HepG2 (cell line): ENCODE results near the gene NR2F1-AS1. TPM values are rescaled to one million over a fixed set of nuclear protein-coding genes. Genes with fewer than 3 reads are reported as not detected.

ENCODE experiments used
- ATAC-seq: fragments of 200-7000 bp; cut with Tn5 transposase; 3 replicates; pipeline ENCODE4 v1.9.1; 2020; ENCODE audit warnings: mild to moderate bottlenecking, moderate library complexity
- BruUV-seq: library from RNA; stranded (reverse); fragments of 400-500 nt; replicated peaks from 2 replicates; lab custom pipeline; 2021; lab: Mats Ljungman, UMichigan
- CTCF ChIA-PET: fragments of 300-600 bp; formaldehyde crosslinking; extraction: SDS; loops from one replicate; lab custom pipeline; 2021; ENCODE audit warnings: low total read pairs, inconsistent platforms, low intra/inter-chr PET ratio; lab: Yijun Ruan, JAX
- POLR2A ChIA-PET: fragments of 350-600 bp; sonication (Branson Sonifier 250); formaldehyde crosslinking; loops from one replicate; lab custom pipeline; 2020; ENCODE audit warnings: antibody characterized with exemption, inconsistent platforms; lab: Yijun Ruan, JAX
- DNase-seq: peaks from one replicate; pipeline ENCODE4 v3.0.0-alpha.2; 2015; ENCODE audit warnings: low spot score
- FAIRE-seq: peaks from 3 replicates; lab custom pipeline; 2011; peaks lifted over from hg19 to GRCh38; lab: Jason Lieb, UNC
- H2AFZ ChIP-seq: one replicate; pipeline ENCODE4 v1.6.1; 2011; ENCODE audit warnings: low read length, inconsistent platforms
- H3K27ac ChIP-seq: fragments of 300-600 bp; 3 replicates; pipeline ENCODE4 v1.8.0; 2011; ENCODE audit warnings: mixed run types, mild to moderate bottlenecking, mixed read lengths, low read length, inconsistent platforms; ENCODE audit not compliant: insufficient read depth; ENCODE audit errors: extremely low read length
- H3K27me3 ChIP-seq, 2 experiments: fragments of 200-600 bp in 1 of 2; 2 replicates in 1 of 2; 3 replicates in 1 of 2; pipeline versions ENCODE4 v1.6.0 to v1.8.0; 2011; ENCODE audit warnings: low read length in 2 of 2, mild to moderate bottlenecking in 2 of 2, moderate library complexity in 2 of 2, inconsistent platforms in 1 of 2; ENCODE audit not compliant: insufficient read depth in 2 of 2, control insufficient read depth in 1 of 2
- H3K36me3 ChIP-seq, 2 experiments: fragments of 200-600 bp in 1 of 2; replicated peaks in 1 of 2; 2 replicates in 1 of 2; 3 replicates in 1 of 2; pipeline versions ENCODE4 v1.5.1 to v1.8.0; 2011; ENCODE audit warnings: low read length in 2 of 2, inconsistent platforms in 1 of 2; ENCODE audit not compliant: insufficient read depth in 2 of 2, control insufficient read depth in 1 of 2
- H3K4me1 ChIP-seq: 2 replicates; pipeline ENCODE4 v1.5.1; 2012; ENCODE audit warnings: low read length, inconsistent platforms; ENCODE audit not compliant: insufficient read depth
- H3K4me2 ChIP-seq: 2 replicates; pipeline ENCODE4 v1.6.0; 2011; ENCODE audit warnings: low read depth, low read length, inconsistent platforms
- H3K4me3 ChIP-seq, 3 experiments: fragments of 200-600 bp in 1 of 3; sonication (generic), shearing (Covaris generic) in 1 of 3; replicated peaks in 1 of 3; 2 replicates each; pipeline ENCODE4 v1.5.1; 2011 to 2016; ENCODE audit warnings: low read length in 3 of 3, inconsistent platforms in 2 of 3, low read depth in 2 of 3, mild to moderate bottlenecking in 2 of 3, control low read depth in 1 of 3, mixed read lengths in 1 of 3; ENCODE audit not compliant: insufficient read depth in 1 of 3
- H3K79me2 ChIP-seq: one replicate; pipeline ENCODE4 v1.6.1; 2011; ENCODE audit warnings: low read length, inconsistent platforms; ENCODE audit not compliant: insufficient read depth
- H3K9ac ChIP-seq: 2 replicates; pipeline ENCODE4 v1.6.0; 2011; ENCODE audit warnings: mild to moderate bottlenecking, low read depth, low read length, inconsistent platforms; ENCODE audit not compliant: insufficient read depth
- H3K9me3 ChIP-seq: 2 replicates; pipeline ENCODE4 v1.5.1; 2012; ENCODE audit warnings: mild to moderate bottlenecking, low read length
- H4K20me1 ChIP-seq: 2 replicates; pipeline ENCODE4 v1.6.0; 2011; ENCODE audit warnings: inconsistent platforms, mild to moderate bottlenecking, low read length, moderate library complexity; ENCODE audit not compliant: insufficient read depth
- AHR ChIP-seq: IDR thresholded peaks from 2 replicates; pipeline ENCODE4 v1.6.1; 2018; ENCODE audit warnings: missing genetic modification reagents, missing compliant biosample characterization
- ATRX ChIP-seq: sonication (generic); formaldehyde crosslinking; IDR thresholded peaks from 2 replicates; pipeline ENCODE4 v1.4.0; 2020; ENCODE audit warnings: missing genetic modification reagents, borderline replicate concordance
- DNMT3B ChIP-seq: conservative IDR thresholded peaks from 2 replicates; pipeline ENCODE4 v1.6.1; 2016; ENCODE audit warnings: missing biosample characterization, control low read depth
- HES4 ChIP-seq: sonication (generic); formaldehyde crosslinking; IDR thresholded peaks from 2 replicates; pipeline ENCODE4 v1.9.0; 2021; ENCODE audit warnings: mild to moderate bottlenecking, missing genetic modification reagents, borderline replicate concordance
- LCORL ChIP-seq, 2 experiments: fragments of 450-650 bp in 1 of 2; sonication (generic) in 1 of 2; formaldehyde crosslinking in 1 of 2; IDR thresholded peaks; 2 replicates each; pipeline versions ENCODE4 v1.5.0 to v1.6.1; 2017 to 2020; ENCODE audit warnings: antibody characterized with exemption in 1 of 2, missing genetic modification reagents in 1 of 2
- MED13 ChIP-seq: sonication (generic); formaldehyde crosslinking; IDR thresholded peaks from 2 replicates; pipeline ENCODE4 v1.5.0; 2020; ENCODE audit warnings: missing genetic modification reagents
- ZFX ChIP-seq: sonication (generic); formaldehyde crosslinking; IDR thresholded peaks from 2 replicates; pipeline ENCODE4 v1.4.0; 2020; ENCODE audit warnings: mild to moderate bottlenecking, low read depth, missing genetic modification reagents, moderate library complexity
- ZNF446 ChIP-seq: sonication (generic); formaldehyde crosslinking; IDR thresholded peaks from 2 replicates; pipeline ENCODE4 v1.5.0; 2020; ENCODE audit warnings: mild to moderate bottlenecking, missing genetic modification reagents
- ZNF552 ChIP-seq: sonication (generic); formaldehyde crosslinking; IDR thresholded peaks from 2 replicates; pipeline ENCODE4 v1.9.0; 2022; ENCODE audit warnings: missing genetic modification reagents, mild to moderate bottlenecking, borderline replicate concordance
- ZNF629 ChIP-seq: sonication (generic); formaldehyde crosslinking; conservative IDR thresholded peaks from 2 replicates; pipeline ENCODE4 v1.5.0; 2020; ENCODE audit warnings: missing genetic modification reagents
- WGBS: methylation state at CpG from one replicate; pipeline ENCODE4 v1.1.6; 2017; ENCODE audit warnings: low lambda C conversion rate; 5-methylcytosine and 5-hydroxymethylcytosine counted together
- in situ Hi-C: cut with HindIII; loops from 2 replicates; pipeline ENCODE4 v1.10.0; 2017; ENCODE audit warnings: low pct_unique_long_range_greater_than_20kb; ENCODE audit not compliant: extremely low pct_ligation_motif_present
- intact Hi-C: fragments of 100-400 bp; cut with micrococcal nuclease; formaldehyde crosslinking; loops from one replicate; pipeline ENCODE4 v1.10.0; 2022; ENCODE audit not compliant: unreplicated experiment
- polyA plus RNA-seq, 8 experiments: library from polyadenylated mRNA; depleted of rRNA in 3 of 8; stranded (reverse) in 7 of 8; unstranded in 1 of 8; fragments of >200 nt; fragmentation: Illumina TruSeq in 4 of 8; extraction: Trizol in 4 of 8; gene quantifications; 2 replicates each; pipeline versions ENCODE4 v1.2.1 to v1.2.3, GENCODE V29; 2011 to 2016; ENCODE audit warnings: low read depth in 4 of 8, missing spikeins in 1 of 8, mixed read lengths in 1 of 8; ENCODE audit not compliant: insufficient read depth in 1 of 8
- total RNA-seq, 5 experiments: library from RNA; depleted of rRNA; stranded (reverse); fragments of >200 nt; fragmentation: Illumina TruSeq; extraction: Trizol; gene quantifications; 2 replicates each; pipeline ENCODE4 v1.2.3, GENCODE V29; 2016; ENCODE audit warnings: low read depth in 1 of 5
- TF ChIP-seq, protein P1 (sequence below): IDR thresholded peaks from 2 replicates; pipeline ENCODE4 v1.6.1; 2016; ENCODE audit warnings: low read depth, control low read depth
- TF ChIP-seq, protein P2 (sequence below): sonication (generic); formaldehyde crosslinking; IDR thresholded peaks from 2 replicates; pipeline ENCODE4 v1.4.0; 2020; ENCODE audit warnings: missing genetic modification reagents

NR2F1-AS1 gene
- total and polyA plus RNA-seq, 2 of the 13 experiments (the other 11 are each of a cell fraction or from before 2014, with no cell fraction given): 2.8 TPM

DNA sequence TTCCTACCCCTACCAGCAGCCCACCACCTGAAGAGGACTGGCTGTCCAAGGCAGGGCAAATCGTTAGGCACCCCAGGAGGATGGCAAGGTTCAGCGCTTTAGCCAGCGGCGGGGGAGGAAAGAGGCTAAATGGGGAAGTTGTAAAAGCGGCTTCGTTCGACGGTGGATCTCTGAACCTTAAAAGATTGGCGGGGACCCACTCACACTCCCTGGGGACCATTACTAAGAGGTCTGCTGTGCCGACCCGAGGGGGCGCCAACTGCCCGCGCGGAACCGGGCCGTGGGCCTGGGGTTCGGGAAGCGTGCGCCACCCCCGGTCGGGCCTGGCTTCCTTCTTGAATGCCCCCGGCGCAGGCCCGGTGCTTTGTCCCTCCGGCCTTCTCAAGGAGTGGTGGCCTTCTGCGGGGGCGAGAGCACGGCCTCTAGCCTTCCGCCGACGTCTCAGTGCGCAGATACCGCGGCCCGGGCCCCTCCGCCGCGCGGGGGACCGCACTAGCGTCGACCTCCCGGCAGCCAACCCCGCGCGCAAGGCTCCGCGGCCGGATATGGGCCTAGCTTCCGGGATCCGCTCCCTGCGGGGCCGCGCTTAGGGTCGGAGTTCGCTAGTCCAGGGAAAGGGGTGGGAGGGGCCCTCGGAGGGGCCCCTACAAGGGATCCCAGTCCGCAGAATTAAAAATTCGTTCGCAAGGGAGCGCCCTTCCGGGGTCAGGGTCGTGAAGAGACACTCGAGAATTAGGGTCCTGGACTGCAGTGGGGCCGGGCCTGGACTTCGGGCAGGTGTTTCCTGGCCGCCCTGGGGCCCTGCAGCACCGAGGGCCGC, 10.5 kb downstream of the NR2F1-AS1 start:
- no peak for TF ChIP-seq DNMT3B
- no peak for TF ChIP-seq ZNF552 (CRISPR knock-in tag)
- no peak for TF ChIP-seq ZNF446 (CRISPR knock-in tag)
- TF ChIP-seq HES4 (CRISPR knock-in tag): no peak
- no peak for TF ChIP-seq AHR (CRISPR knock-in tag)
- no peak for TF ChIP-seq ZFX (CRISPR knock-in tag)
- no peak for TF ChIP-seq ATRX (CRISPR knock-in tag)
- no peak for TF ChIP-seq ZNF629 (CRISPR knock-in tag)
- no peak for TF ChIP-seq LCORL (IDR thresholded peaks at IDR 0.05)
- no peak for TF ChIP-seq LCORL (CRISPR knock-in tag; IDR thresholded peaks at IDR 0.05)
- TF ChIP-seq, protein P1, sequence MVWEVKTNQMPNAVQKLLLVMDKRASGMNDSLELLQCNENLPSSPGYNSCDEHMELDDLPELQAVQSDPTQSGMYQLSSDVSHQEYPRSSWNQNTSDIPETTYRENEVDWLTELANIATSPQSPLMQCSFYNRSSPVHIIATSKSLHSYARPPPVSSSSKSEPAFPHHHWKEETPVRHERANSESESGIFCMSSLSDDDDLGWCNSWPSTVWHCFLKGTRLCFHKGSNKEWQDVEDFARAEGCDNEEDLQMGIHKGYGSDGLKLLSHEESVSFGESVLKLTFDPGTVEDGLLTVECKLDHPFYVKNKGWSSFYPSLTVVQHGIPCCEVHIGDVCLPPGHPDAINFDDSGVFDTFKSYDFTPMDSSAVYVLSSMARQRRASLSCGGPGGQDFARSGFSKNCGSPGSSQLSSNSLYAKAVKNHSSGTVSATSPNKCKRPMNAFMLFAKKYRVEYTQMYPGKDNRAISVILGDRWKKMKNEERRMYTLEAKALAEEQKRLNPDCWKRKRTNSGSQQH (CRISPR knock-in tag): no peak
- TF ChIP-seq MED13 (CRISPR knock-in tag): no peak
- TF ChIP-seq, protein P2, sequence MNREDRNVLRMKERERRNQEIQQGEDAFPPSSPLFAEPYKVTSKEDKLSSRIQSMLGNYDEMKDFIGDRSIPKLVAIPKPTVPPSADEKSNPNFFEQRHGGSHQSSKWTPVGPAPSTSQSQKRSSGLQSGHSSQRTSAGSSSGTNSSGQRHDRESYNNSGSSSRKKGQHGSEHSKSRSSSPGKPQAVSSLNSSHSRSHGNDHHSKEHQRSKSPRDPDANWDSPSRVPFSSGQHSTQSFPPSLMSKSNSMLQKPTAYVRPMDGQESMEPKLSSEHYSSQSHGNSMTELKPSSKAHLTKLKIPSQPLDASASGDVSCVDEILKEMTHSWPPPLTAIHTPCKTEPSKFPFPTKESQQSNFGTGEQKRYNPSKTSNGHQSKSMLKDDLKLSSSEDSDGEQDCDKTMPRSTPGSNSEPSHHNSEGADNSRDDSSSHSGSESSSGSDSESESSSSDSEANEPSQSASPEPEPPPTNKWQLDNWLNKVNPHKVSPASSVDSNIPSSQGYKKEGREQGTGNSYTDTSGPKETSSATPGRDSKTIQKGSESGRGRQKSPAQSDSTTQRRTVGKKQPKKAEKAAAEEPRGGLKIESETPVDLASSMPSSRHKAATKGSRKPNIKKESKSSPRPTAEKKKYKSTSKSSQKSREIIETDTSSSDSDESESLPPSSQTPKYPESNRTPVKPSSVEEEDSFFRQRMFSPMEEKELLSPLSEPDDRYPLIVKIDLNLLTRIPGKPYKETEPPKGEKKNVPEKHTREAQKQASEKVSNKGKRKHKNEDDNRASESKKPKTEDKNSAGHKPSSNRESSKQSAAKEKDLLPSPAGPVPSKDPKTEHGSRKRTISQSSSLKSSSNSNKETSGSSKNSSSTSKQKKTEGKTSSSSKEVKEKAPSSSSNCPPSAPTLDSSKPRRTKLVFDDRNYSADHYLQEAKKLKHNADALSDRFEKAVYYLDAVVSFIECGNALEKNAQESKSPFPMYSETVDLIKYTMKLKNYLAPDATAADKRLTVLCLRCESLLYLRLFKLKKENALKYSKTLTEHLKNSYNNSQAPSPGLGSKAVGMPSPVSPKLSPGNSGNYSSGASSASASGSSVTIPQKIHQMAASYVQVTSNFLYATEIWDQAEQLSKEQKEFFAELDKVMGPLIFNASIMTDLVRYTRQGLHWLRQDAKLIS (CRISPR knock-in tag): no peak
- TF ChIP-seq, all 625 proteins: peak for 0
- Histone ChIP-seq H3K27ac (no peak overlapping the region), H3K9me3 (no peaks in the 10 kb centered on the region), H3K79me2 (no peaks in the 10 kb centered on the region), H3K36me3 (no peaks in the 10 kb centered on the region), H3K4me2 (no peak overlapping the region), H3K4me1 (0 out of 2 replicates have a peak, but pooled peaks cover 5% of the 10 kb centered on the region), H3K27me3 (peaks cover 6 to 18% of the 10 kb centered on the region in 2 experiments; a peak in 4 of 5 replicates), H4K20me1 (no peaks in the 10 kb centered on the region; the same call in 1 of the 2 replicates), H3K9ac (no peak overlapping the region), H2AFZ (no peak overlapping the region), H3K4me3 (no peak overlapping the region)
- ChIA-PET CTCF (no interaction called here), POLR2A (no interaction called here)
- ATAC-seq (no peak), DNase-seq (no peak), FAIRE-seq (no peak)
- in situ Hi-C loops: no loop called here
- BruUV-seq: no TSS peak
- 90% methylated on average over 68 of the region's 70 CpGs for WGBS
- intact Hi-C loops: no loop called here
